MV-4-11 (cell line): ENCODE data around the gene SLC35F6.
"Not testable (repeated sequence)": the region's sequence is repeated elsewhere in the genome, so short reads cannot be mapped to it uniquely, and the experiment has no call there.

Source experiments
- DNase-seq: peaks from one replicate; lab custom pipeline; 2025; lab: John Stamatoyannopoulos, UW

SLC35F6 gene

DNA sequence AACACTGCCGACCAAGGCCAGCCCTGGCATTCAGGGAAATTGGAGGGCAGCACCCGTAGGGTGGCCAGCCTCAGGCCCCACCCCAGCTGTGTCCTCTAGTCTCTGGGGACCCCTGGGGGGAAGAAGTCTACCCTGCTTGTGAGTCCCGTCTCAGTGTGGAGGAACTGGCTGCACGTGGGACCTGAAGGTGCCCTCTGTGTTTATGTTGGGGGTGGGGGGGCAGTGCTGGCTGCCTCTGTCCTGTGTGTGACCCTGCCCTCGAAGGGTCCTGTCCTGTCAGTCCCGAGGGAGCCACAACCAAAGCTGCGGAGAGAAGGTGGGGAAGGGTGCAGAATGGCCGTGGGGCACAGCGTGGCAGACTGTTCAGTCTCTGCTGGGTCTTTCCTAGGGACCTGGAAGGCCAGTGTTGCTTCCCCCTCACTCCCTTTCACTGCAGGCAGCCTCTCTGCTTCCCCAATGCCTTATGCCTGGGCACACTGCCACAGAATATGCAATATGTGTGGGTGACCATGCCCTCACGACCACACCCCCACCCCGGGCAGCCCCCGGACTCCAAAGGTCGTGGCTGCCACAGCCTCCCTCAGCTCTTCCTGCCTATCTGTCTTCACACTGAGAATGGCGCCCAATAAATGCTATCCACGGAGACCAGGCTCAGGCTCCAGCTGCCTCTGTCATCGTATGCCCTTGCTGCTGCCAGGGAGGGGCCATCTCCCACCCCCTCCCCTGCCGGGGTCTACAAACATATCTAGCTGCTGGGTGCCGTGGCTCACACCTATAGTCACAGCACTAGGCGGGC is 33.3 kb upstream of the SLC35F6 start:
- DNase-seq = no peak

DNA sequence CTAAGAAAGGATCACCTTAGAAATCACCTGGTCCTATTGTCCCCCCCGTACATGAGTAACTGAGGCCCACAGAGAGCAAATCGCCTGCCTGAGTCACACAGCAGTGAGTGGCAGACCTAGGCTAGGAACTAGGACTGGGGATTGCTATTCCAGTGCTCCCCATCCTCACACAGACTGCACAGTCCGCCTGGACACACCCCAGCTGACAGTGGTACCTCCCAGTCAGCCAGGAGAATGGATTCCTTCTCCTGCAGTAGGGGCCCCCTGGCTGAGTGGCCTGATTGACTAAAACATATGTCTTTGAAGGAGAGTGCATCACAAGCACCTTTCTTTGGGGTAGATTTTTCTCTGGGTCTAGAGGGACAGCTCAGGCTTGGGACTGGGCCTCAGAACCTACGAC is 32.4 kb upstream of the SLC35F6 start:
- no peak for DNase-seq

DNA sequence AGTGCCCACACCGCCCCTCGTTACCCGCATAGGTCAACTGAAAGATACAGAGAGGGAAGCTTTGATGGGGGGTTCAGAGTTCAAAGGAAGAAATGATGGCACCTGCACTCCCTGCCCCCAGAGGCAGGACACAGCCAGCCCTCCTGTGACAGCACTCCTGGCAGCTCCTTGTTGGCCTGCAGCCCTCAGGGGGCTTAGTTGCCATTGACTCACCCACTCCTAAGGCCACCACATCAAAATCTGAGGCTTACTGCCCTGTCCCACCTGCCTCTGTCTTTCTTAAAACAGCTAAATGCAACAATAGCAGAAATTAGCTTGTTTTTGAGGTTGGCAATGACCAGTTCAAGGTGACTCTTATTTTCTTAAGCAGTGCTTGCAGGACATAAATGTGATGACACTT is 31.6 kb upstream of the SLC35F6 start:
- no peak for DNase-seq

DNA sequence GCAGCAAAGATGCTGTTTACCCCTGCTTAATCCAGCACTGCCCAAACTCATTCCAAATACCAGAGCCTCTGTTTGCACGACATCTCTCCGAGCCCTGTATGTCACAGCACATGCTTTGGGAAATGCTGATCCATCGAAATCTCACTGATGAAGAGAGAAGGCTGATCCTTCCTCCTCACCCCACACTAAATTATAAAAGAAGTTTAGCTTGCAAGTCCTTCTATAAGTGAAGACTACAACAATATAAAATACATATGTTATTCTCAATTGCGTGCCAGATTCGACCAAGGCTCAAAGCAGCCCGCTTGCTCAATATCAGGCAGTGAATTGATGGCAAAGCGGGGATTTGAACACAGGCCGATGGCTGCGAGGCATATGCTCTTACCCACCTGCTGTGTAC is 30.7 kb upstream of the SLC35F6 start:
- DNase-seq = no peak

DNA sequence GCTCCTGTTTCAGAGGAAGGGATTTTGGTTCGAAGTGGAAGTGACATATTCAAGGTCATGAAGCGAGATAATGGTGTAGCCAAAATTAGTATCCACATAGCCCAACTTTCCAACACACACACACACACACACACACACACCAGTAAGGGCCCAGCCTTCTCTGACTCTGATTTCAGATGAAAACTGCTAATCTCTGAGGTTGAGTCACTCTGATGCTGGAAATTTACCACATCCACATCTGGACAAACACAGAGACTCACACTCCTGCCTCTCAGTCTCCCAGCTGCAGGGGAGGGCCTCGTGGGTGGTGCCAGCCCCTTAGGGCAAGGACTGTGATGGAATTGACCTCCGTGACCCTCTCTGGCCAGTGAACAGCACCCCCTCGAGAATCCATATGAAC is 29.0 kb upstream of the SLC35F6 start:
- DNase-seq = peak; percentile 87

DNA sequence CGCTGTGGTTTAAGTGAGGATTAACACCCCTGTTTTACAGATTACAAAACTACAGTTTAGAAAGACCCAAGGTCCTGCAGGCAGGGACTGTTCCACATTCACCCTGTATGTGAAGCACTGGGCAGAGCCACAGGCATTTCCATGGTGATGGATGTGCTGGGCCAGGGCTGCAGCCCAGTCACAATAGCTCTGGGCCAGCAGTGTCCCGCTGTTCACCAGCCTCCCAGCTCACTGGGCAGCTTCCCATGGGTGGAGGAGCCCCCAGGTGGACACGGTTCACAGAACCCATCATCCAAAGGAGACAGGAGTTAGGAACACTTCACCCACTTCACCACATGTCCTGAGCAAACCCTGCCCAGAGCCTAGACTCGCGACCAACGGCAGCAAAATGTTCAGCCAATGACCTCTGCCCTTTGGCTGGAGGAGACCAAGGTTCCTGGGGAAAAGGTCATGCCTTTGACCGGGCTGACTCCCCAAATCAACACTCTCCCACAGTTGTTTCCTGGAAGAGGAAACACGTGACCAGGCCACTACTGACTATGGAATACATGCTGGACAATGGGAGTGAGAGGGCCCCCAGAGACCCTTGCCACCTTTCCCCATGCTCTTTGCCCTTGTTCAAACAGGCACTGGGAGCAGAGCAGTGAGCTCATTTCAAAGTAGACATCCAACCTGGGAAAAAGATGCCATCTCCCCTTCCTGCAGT is 28.0 kb upstream of the SLC35F6 start:
- no peak for DNase-seq

DNA sequence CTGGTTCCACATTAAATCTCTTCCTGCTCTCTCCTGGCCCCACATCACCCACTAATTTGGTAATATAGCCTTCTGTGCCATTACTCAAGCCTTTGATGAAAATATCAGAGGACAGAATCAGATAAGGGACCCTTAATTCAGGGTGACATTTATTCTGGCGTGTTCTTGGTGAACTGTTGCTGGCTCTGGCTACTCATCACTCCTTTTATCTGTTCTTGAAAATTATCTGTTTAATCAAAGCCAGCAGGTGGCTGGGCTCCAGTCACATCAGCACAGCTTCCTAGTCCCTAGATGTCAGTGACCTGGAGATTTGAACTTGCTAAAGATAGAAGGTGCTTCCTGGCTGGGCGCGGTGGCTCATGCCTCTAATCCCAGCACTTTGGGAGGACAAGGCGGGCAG is 26.9 kb upstream of the SLC35F6 start:
- DNase-seq = no peak

DNA sequence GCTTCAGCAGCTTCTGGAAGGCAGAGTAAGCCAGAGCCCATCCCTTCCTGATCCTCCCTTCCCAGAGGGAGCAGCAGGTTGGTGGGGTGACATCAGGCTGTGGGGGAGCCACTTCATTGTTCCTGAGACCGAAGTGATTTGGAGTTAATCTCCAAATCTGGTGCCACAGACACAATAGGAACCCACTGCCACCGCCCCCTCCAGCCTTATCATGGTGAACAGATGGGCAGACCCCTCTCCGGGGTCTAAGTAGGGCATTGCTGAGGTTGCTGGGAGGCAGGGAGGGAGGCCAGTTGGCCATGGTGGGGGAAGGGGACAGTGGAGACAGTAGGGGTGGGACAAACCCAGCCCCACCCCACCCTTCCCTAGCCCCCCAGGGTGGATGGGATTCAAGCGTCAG is 25.6 kb upstream of the SLC35F6 start:
- no peak for DNase-seq

DNA sequence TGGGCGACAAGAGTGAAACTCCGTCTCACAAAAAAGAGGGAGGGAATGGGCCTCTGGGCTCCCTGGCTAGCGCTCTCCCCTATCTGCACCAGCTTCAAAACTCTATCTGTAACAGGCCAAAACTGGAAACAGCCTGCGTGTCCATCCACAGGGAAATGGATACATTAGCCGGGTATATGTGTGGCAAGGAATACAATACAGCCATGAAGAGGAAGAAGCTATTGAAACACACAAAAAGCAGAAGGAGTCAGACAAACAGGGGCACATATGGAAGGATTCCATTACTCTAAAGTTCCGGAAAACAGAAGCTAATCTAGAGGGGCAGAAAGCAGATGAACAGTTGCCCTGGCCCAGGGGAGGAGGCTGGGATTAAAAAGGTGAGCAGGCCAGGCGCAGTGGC is 24.6 kb upstream of the SLC35F6 start:
- DNase-seq = no peak

DNA sequence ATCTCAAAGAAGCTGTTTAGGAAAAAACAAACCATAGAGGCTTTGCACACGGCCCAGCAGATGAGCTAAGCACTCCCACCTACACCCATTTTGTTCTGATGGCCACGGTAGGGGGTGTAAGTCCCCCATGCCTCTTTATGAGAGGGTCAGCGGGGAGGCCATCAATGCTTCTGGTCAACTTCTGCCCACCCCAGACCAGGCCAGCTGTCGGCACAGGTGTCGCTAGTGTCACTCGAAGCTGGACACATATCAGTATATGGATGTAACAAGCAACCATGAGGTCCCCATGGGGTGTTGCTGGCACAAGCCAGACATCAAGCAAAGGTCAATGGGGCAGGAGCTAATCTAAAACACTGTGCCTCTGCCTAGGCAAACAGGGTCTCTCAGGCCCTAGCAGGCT is 23.7 kb upstream of the SLC35F6 start:
- no peak for DNase-seq

DNA sequence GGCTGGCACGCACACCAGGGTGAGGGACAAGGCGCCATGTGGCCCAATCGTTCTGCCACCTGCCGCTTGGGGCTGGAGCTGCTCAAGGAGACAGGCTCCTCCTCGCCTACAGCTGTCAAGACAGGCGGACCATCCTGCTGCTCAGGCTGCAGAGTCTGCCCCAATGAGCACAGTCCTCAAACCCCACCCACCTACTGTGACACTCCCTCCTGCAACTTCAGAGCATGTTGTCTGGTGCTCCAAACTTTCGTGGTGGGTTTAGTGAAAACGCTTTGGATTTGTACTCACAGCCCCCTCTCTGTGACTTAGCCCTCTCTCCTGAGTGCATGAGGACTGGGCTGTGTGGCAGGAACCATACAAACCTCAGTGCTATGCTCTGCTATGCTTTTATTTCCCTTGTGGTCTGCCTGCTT is 23.2 kb upstream of the SLC35F6 start:
- peak; percentile 44 for DNase-seq

DNA sequence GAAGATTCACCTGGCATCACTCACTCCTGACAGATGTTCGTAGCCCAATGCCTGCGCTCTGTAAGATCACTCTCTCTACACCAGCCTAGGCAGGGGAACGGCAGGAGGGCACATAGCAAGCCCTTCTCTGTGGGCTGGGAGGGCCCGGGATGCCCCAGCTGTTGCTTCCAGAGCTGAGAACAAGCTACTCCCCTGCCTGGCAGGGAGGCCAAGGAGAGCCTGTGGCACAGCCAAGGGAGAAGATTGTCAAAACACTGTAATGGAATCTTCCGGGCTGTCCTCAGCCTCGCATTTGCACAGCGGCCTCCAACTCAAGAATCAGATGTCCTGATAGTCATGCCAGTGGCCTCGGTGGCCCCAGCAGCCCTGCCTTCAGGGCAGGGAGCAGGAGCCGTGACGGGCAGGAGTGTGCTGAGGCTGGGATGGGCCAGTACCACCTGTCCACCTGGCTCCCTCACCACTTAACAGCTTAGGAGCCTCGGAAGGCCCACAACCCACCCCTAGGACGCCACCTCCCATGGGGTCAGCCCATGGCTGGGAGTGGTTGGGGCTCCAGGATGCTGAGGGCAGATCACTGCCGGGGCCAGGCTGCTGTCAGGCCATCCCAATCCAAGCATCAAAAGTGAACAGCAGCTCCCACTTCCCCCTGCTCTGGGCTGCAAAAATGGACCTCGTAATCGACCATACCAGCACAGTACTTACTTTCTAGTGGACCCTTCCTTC is 21.9 kb upstream of the SLC35F6 start:
- DNase-seq = no peak

DNA sequence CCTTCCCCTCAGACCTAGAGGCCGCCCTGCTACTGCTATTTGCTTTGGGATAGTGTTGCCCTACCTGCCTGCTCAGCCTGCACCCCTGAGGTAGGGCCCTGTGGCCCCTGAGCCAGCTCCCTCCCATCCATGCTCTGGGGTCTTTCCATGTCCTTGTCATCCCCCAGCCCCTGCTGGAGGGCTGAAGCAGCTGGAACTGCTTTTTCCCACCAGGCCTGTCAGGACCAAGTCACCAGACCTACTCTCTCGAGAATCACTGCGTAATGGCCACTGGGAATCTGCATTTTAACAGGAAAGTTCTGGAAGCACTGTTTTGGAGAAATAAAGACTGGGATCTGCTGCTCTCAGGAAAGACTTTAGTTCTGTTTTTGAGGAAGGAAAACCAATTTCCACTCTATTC is 20.2 kb upstream of the SLC35F6 start:
- no peak for DNase-seq

DNA sequence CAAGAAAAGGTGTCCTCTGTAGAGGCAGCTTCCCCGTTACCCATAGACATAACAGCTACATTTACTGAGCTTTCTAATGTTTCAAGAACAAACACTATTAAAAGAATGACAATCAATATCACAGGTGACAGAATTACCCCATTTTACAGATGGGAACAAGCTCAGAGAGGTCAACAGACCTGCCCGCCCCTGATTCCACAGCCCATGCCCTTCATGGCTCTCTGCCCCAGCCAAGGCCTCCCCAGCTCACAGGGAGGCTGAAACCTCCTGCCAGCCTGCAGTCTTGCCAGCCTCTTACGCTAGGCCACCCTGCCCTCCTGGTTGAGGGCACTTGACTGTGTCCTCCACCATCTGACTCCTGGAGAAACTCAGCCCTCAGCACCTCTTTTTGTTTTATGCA is 19.1 kb upstream of the SLC35F6 start:
- DNase-seq = no peak

DNA sequence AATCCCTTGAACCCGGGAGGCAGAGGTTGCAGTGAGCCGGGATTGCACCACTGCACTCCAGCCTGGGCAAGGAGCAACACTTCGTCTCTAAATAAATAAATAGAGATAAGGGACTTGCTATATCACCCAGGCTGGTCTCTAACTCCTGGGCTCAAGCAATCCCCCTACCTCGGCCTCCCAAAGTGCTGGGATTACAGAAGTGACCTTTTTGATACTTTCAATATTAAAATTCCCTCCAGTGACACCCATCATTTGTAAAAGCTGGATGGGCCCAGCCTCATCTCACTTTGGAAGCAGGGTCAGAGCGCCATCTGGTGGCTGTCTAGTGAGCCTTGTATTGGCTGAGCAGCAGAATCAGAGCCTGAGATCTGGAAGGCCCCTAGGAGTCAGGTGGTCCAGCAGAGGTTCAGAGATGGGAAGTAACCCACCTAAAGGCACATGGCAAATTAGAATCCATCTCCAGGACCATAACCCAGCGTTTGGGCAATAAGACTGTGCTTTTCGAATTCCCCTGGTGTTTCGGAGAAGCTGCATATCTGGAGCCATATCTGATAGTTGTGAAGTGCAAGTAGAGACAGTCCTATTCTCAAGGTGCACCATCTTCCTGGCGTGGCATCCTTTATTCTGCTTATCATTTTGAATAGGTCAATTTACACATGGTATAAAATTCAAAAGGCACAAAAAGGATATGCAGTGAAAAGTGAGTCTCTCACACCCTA is 18.3 kb upstream of the SLC35F6 start:
- peak; percentile 58 for DNase-seq

DNA sequence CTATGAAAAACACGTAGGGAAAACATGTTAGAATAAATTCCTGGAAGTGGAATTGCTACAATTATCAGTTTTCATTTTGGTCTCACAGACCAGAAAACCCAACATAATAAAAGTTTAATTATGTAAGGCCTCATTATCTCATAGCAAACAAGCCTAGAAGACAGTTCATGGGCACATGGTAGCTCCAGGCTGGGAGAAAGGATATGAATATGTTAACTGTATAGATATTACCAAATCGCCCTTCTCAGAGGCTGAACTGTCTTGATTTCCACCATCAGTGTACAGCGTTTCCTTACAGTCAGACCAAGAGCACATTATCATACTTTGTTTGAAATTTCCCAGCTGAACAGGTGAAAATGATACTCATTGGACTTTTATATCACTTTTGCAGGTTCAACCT is 17.1 kb upstream of the SLC35F6 start:
- DNase-seq = no peak

DNA sequence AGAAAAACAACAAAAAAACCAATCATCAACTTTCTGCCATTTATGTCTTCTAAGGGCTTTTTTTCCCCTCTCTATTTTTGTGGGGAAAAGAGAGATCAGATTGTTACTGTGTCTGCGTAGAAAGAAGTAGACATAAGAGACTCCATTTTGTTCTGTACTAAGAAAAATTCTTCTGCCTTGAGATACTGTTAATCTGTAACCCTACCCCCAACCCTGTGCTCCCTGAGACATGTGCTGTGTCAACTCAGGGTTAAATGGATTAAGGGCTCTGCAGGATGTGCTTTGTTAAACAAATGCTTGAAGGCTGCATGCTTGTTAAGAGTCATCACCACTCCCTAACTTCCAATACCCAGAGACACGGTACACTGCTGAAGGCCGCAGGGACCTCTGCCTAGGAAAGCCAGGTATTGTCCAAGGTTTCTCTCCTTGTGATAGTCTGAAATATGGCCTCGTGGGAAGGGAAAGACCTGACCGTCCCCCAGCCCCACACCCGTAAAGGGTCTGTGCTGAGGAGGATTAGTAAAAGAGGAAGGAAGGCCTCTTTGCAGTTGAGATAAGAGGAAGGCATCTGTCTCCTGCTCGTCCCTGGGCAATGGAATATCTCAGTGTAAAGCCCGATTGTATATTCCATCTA is 14.2 kb upstream of the SLC35F6 start:
- peak; percentile 52 for DNase-seq

DNA sequence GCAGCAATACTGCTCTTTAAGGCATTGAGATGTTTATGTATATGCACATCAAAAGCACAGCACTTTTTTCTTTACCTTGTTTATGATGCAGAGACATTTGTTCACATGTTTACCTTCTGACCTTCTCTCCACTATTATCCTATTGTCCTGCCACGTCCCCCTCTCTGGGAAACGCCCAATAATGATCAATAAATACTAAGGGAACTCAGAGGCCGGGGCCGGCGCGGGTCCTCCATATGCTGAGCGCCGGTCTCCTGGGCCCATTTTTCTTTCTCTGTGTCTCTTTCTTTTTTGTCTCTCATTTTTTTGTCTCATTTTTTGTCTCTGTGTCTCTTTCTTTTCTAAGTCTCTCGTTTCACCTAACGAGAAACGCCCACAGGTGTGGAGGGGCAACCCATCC is 13.6 kb upstream of the SLC35F6 start:
- not testable (repeated sequence) for DNase-seq

DNA sequence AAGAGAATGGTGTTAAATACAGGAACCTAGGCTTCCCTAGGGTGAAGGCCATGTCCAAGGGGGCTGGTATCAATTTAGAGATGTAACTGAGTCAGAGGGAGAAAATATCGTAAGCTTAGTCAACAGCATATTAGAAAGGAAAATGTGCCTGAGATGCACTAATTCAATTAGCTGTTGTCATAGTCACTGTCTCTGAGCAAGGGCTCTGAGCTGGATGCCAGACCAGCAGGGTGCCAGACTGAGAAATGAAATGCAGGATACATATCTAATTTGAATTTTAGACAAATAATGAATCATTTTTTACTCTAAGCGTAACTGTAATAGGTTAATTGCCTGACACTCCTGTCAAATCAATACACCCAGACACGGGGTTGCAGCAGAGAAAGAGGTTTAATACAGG is 11.4 kb upstream of the SLC35F6 start:
- DNase-seq = no peak

DNA sequence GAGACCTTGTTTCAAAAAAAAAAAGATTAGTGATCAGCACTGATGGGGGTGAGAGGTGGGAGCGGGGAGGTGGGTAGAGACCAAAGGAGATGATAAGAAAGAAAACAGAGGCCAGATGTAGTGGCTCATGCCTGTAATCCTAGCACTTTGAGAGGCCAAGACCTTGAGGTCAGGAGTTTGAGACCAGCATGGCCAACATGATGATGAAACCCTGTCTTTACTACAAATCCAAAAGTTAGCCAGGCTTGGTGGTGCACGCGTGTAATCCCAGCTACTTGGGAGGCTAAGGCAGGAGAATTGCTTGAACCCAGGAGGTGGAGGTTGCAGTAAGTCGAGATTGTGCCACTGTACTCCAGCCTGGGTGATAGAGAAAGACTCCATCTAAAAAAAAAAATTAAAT is 9.5 kb upstream of the SLC35F6 start:
- DNase-seq = no peak

DNA sequence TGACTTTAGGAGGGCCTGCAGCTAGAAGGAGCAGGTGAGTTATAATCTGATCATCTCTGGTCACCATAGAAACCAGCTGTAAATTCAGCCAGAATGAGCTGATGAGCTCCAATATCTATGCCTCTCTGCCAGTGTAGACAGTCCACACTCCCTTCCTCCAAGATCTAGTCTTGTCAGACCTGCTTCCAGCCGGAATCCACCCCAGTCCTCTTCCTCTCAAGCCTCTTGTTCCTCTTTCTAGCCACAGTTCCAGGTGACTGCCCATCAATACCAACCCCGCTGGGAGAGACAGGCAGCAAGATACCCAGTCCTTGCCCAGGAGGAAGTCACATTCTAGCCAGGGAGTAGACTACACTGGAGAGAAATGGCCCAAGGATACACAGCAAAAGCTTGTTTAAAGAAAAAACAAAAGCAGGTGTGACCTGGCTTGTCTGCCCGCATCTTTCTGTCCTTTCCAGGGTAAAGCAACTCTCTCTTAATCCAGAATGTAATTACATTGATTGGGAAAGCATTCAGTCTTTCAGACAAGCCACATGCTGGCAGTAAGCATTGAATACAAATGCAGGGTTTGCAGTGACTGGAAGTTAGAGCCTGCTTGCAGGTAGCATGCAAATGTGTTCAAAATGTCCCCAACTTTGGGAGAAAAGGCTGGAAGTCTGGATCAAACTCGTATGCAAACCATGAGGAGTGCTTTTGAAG is 9.0 kb upstream of the SLC35F6 start:
- peak; percentile 39 for DNase-seq
